SU-DHL-6 (cell line): ENCODE measurements around the gene GTF2F2.

ENCODE experiments used
- CTCF ChIP-seq: fragments of 200-600 bp; sonication (generic); IDR thresholded peaks from one replicate; pipeline ENCODE4 v1.5.1; 2017; ENCODE audit warnings: antibody characterized with exemption, mild to moderate bottlenecking, low read length, moderate library complexity; ENCODE audit not compliant: insufficient read depth, poor library complexity, severe bottlenecking
- EZH2phosphoT487 ChIP-seq: fragments of 200-600 bp; sonication (generic), shearing (Covaris generic); conservative IDR thresholded peaks from 2 replicates; pipeline ENCODE4 v1.6.1; 2018; ENCODE audit warnings: mild to moderate bottlenecking, antibody characterized with exemption, low read length, moderate library complexity, mixed read lengths

DNA sequence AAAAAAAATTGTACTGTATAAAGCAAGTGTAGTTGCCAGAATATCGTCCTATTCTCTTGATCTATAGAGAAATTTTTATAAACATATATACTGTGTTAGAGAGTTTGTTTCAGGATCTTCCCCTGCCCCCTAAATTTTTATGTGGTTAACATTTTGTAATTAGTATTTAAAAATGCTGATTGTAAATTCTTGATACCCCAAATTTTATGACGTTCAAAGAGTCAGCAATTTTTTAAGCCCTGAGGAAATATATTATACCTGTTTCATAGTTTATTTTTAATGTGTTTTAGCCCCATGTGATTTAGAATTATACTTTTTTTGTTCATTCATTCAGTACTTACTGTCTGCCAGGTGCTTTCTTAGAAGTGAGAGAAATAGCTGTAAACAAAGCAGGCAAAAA, 87.8 kb downstream of the GTF2F2 start:
- TF ChIP-seq CTCF (no peak), EZH2phosphoT487 (no peak)
